ENCODE data around the gene ISCU.
"Not testable (repeated sequence)": the region's sequence is repeated elsewhere in the genome, so short reads cannot be mapped to it uniquely, and the experiment has no call there.

The ISCU gene

GRCh38 chr12:108582978-108583770 lies 20.8 kb downstream of the ISCU start:
- H3K4me3 ChIP-seq (ENCODE audit: low read length): no peak overlapping the region
- no peak for TF ChIP-seq ZNF274 (IDR thresholded peaks at IDR 0.05; ENCODE audit: low read depth, low read length)

GRCh38 chr12:108583991-108584390 lies 21.6 kb downstream of the ISCU start:
- H3K4me3 ChIP-seq (ENCODE audit: low read length): no peak overlapping the region
- TF ChIP-seq ZNF274 (IDR thresholded peaks at IDR 0.05; ENCODE audit: low read depth, low read length): no peak

DNA sequence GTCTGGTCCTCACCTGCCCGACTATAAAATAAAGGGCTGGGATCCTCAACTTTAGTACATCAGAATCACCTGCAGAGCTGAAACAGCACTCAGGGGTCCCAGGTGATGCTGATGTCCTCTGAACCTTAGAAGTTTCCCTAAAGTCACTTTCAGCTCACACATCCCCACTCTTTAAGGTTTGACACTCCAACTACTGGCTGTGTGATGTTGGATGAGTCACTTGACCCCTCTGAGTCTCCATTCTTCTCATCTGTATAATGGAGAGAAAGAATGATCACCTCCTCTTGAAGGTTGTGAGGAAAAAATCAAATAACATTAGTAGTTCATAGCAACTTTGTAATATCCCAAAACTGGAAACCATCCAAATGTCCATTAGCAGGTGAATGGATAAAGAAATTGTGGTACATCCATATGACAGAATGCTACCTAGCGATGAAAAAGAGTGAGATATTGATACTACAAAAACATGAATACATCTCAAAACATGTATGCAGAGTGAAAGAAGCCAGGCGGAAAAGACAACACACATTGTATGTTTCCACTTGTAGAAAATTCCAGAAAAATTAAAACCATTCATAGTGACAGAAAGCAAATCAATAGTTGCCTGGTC lies 22.2 kb downstream of the ISCU start:
- no peak overlapping the region for H3K4me3 ChIP-seq (ENCODE audit: low read length)
- TF ChIP-seq ZNF274 (IDR thresholded peaks at IDR 0.05; ENCODE audit: low read depth, low read length): no peak

DNA sequence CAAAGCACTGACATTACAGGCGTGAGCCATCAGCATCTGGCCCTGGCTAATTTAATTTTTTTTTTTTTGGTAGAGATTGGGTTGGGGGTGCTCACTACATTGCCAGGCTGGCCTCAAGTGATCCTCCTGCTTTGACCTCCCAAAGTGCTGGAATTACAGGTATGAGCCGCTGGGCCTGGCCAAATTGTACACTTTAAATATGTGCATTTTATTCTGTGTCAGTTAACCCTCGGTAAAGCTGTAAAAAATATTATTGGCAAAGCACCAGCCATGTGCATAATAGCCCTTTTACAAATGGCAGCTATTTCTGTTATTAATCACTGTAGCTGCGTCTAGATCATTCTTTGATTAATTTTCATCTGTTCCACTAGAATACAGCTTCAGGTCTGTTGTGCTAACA lies 23.5 kb downstream of the ISCU start:
- no peak overlapping the region for H3K4me3 ChIP-seq (ENCODE audit: low read length)
- no peak for TF ChIP-seq ZNF274 (IDR thresholded peaks at IDR 0.05; ENCODE audit: low read depth, low read length)

DNA sequence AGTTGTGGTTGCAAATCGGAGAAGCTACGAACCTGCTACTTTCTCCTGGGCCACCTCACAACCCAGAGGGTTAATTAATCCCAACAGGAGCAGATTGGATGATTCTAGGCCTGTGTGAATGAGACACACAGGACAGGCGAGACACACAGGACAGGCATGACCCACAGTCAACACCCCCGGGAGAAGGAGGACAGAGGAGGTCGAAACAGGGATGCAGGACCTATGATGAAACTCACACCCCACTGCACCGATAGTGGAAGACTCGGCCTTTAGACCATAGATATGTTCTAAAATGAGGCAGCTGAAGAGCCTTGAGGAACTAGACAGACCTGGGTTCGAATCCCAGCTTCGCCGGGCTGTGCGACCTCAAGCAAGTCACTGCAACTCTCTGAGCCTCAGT lies 23.9 kb downstream of the ISCU start:
- TF ChIP-seq ZNF274 (IDR thresholded peaks at IDR 0.05; ENCODE audit: low read depth, low read length): no peak
- H3K4me3 ChIP-seq (ENCODE audit: low read length): no peak overlapping the region

GRCh38 chr12:108587826-108588225 lies 25.4 kb downstream of the ISCU start:
- no peak for TF ChIP-seq ZNF274 (IDR thresholded peaks at IDR 0.05; ENCODE audit: low read depth, low read length)
- H3K4me3 ChIP-seq (ENCODE audit: low read length): no peak overlapping the region

DNA sequence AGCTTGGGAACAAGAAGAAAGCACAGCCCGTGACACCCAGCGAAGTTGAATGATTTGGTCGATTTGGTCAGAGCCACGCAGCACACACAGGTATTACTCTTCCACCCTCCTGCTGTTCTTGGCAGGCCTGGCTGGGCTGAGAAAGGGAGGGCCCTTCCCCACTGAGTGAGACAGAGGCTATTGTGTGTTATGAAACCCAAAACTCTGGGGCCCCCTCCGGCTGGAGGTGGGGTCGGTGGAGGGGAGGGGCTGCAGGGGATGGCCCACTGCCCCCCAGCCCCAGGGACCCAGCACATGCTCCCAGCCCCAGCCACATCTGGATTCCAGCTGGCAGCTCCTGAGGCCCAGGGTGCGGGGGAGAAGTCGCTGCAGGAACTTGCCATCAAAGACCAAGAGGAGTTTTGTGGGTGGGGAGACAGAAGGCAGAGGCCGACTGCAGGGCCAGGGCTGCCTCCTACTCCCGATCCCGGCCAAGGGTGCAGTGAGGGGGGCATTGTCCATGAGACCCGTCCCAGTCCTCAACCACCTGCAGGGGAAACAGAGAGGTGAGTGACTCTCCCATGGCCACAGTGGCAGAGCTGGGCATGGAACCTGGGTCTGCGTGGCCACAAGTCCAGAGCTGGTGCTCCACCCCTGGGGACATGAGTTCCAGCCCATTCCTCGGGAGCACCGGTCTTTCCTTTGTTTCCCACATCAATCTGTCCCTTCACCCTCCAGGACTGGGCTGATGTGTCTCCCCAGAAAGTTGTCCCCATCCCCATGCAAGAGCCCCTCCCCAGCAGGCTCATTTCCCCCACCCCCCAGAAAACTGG lies 26.8 kb downstream of the ISCU start:
- no peak for TF ChIP-seq ZNF274 (IDR thresholded peaks at IDR 0.05; ENCODE audit: low read depth, low read length)
- no peak overlapping the region for H3K4me3 ChIP-seq (ENCODE audit: low read length)

DNA sequence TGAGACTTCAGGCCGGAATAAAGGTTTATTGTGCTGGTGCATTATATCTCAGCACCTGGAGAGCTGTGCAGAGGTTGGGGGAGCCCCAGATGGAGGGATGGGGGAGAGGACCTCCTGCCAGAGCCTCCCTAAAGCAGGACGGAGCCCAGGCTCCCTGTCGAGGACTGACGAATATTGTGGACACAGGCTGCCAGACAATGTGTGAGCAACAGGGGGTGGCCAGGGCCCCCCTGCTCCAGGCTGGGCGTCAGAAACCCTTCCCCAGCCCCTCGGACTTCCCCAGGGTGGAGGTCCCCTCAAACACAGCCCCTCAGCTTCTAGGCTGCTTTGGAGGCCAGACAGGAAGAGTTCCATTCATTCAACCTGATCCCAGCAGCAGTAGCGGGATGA lies 27.4 kb downstream of the ISCU start:
- TF ChIP-seq ZNF274 (IDR thresholded peaks at IDR 0.05; ENCODE audit: low read depth, low read length): no peak
- no peak overlapping the region for H3K4me3 ChIP-seq (ENCODE audit: low read length)

DNA sequence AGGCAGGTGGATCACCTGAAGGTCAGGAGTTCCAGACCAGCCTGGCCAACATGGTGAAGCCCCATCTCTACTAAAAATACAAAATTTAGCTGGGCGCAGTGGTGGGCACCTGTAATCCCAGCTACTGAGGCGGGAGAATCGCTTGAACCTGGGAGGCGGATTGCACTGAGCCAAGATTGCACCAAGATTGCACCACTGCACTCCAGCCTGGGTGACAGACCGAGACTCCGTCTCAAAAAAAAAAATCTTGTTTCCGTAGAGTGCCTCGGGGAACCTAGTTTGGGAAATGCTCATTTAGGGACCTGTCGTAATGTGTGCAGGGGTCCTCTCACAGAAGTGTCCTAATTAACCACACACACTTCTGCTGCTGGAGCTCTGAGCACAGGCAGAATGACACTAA lies 28.1 kb downstream of the ISCU start:
- H3K4me3 ChIP-seq (ENCODE audit: low read length): not testable (repeated sequence)

GRCh38 chr12:108591267-108591980 lies 29.0 kb downstream of the ISCU start:
- H3K4me3 ChIP-seq (ENCODE audit: low read length): no peak overlapping the region
- TF ChIP-seq ZNF274 (IDR thresholded peaks at IDR 0.05; ENCODE audit: low read depth, low read length): no peak

DNA sequence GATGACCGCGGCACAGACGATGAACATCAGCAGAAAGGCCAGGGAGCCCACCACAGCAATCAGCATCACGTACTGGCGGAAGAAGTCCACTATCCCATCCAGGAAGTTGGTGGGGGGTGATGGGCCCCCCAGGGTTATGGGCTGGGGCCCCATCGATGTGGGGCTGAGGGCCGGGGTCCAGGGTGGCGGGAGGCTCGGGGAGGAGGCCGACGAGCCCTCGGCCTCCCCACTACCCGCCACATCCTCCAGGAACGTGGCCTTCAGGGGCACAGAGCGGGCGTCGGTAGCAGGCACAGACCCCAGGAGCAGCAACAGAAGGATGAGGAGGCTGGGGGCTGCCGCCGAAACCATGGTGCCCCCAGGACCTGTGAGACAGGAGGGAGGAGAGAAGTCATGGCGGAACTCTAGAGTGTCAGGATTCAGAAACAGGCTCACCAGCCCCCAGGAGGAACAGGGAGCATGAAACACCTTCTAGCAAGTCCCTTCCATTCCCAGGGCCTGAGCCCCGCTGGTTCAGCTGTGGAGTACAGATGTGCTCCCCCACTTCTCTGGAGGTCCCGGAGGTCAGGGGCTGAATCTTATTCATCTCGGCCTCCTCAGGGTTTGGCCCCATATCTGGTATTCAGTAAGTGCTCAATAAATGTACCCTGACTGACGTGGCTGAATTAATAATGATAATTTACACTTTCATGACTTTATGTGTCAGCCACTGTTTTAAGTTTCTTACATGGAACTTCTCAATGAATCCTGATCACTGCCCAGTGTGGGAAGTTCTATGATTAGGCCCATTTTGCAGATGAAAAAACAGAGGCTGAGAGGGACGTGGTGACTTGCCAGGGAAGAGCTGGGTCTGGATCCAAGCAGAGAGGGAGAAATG lies 29.9 kb downstream of the ISCU start:
- no peak overlapping the region for H3K4me3 ChIP-seq (ENCODE audit: low read length)

GRCh38 chr12:108594323-108594903 lies 32.0 kb downstream of the ISCU start:
- no peak for TF ChIP-seq ZNF274 (IDR thresholded peaks at IDR 0.05; ENCODE audit: low read depth, low read length)
- no peak overlapping the region for H3K4me3 ChIP-seq (ENCODE audit: low read length)

More for the DNA sequence above, 29.9 kb downstream of the ISCU start:
- TF ChIP-seq ZNF274 (IDR thresholded peaks at IDR 0.05; ENCODE audit: low read depth, low read length): no peak

All from GM08714 (cell line).